SJCRH30 (cell line): ENCODE results near the gene TBX4. TPM values are rescaled to one million over a fixed set of nuclear protein-coding genes. Genes with fewer than 3 reads are reported as not detected.
"Not testable (repeated sequence)": the region's sequence is repeated elsewhere in the genome, so short reads cannot be mapped to it uniquely, and the experiment has no call there.

Experiments used
- DNase-seq, 2 experiments: peaks; one replicate each; pipeline ENCODE4 v3.0.0-alpha.2; 2015 to 2020
- H3K27ac ChIP-seq: fragments of 250-450 bp; sonication (Bioruptor Pico); 2 replicates; pipeline ENCODE4 v1.5.1; 2020; ENCODE audit warnings: mild to moderate bottlenecking, moderate library complexity
- H3K27me3 ChIP-seq: fragments of 250-450 bp; sonication (Bioruptor Pico); 2 replicates; pipeline ENCODE4 v1.5.1; 2020; ENCODE audit warnings: mild to moderate bottlenecking, moderate library complexity
- H3K36me3 ChIP-seq: fragments of 250-450 bp; sonication (Bioruptor Pico); 2 replicates; pipeline ENCODE4 v1.5.1; 2020; ENCODE audit warnings: mild to moderate bottlenecking, moderate library complexity
- H3K4me1 ChIP-seq: fragments of 250-450 bp; sonication (Bioruptor Pico); 2 replicates; pipeline ENCODE4 v1.5.1; 2020; ENCODE audit warnings: mild to moderate bottlenecking, moderate library complexity
- H3K4me3 ChIP-seq: fragments of 250-450 bp; sonication (Bioruptor Pico); 2 replicates; pipeline ENCODE4 v1.5.1; 2020; ENCODE audit warnings: mild to moderate bottlenecking, moderate library complexity
- H3K9me3 ChIP-seq: fragments of 250-450 bp; sonication (Bioruptor Pico); replicated peaks from 2 replicates; pipeline ENCODE4 v1.5.1; 2020; ENCODE audit warnings: mild to moderate bottlenecking, moderate library complexity
- total RNA-seq: library from RNA; depleted of rRNA; stranded (reverse); fragments of >200 nt; shearing (Covaris generic); gene quantifications from 2 replicates; pipeline ENCODE4 v1.2.3, GENCODE V29; 2014

The TBX4 gene
- total RNA-seq, 1 experiment from 2014 or later = 0.42 TPM

- no peaks in the 10 kb centered on the region for H3K27me3 ChIP-seq
- H3K27ac ChIP-seq = no peak overlapping the region
- H3K4me3 ChIP-seq = no peak overlapping the region
- DNase-seq = no peak
- H3K36me3 ChIP-seq = no peaks in the 10 kb centered on the region
- no peaks in the 10 kb centered on the region for H3K9me3 ChIP-seq
- no peaks in the 10 kb centered on the region for H3K4me1 ChIP-seq
These were observed 32.7 kb upstream of the TBX4 start for GRCh38 chr17:61419496-61420046.

GRCh38 chr17:61420052-61420451, 32.2 kb upstream of the TBX4 start:
- Histone ChIP-seq H3K4me3 (no peak overlapping the region), H3K4me1 (no peaks in the 10 kb centered on the region), H3K27me3 (no peaks in the 10 kb centered on the region), H3K9me3 (no peaks in the 10 kb centered on the region), H3K36me3 (no peaks in the 10 kb centered on the region), H3K27ac (no peak overlapping the region)
- DNase-seq = no peak

GRCh38 chr17:61420745-61421398, 31.4 kb upstream of the TBX4 start:
- no peaks in the 10 kb centered on the region for H3K27me3 ChIP-seq
- H3K36me3 ChIP-seq = no peaks in the 10 kb centered on the region
- DNase-seq = no peak
- H3K4me1 ChIP-seq = no peaks in the 10 kb centered on the region
- H3K4me3 ChIP-seq = no peak overlapping the region
- no peaks in the 10 kb centered on the region for H3K9me3 ChIP-seq
- no peak overlapping the region for H3K27ac ChIP-seq

GRCh38 chr17:61421460-61421859, 30.8 kb upstream of the TBX4 start:
- H3K9me3 ChIP-seq = no peaks in the 10 kb centered on the region
- no peak for DNase-seq
- H3K4me1 ChIP-seq = no peaks in the 10 kb centered on the region
- no peaks in the 10 kb centered on the region for H3K36me3 ChIP-seq
- H3K4me3 ChIP-seq = no peak overlapping the region
- no peak overlapping the region for H3K27ac ChIP-seq
- no peaks in the 10 kb centered on the region for H3K27me3 ChIP-seq

- no peak for DNase-seq
- H3K36me3 ChIP-seq = no peaks in the 10 kb centered on the region
- H3K9me3 ChIP-seq = no peaks in the 10 kb centered on the region
These were observed 30.0 kb upstream of the TBX4 start for GRCh38 chr17:61422116-61422799.

GRCh38 chr17:61422869-61423268, 29.4 kb upstream of the TBX4 start:
- no peak overlapping the region for H3K4me3 ChIP-seq
- no peaks in the 10 kb centered on the region for H3K27me3 ChIP-seq
- no peak for DNase-seq
- no peaks in the 10 kb centered on the region for H3K4me1 ChIP-seq
- H3K27ac ChIP-seq = no peak overlapping the region
- no peaks in the 10 kb centered on the region for H3K36me3 ChIP-seq
- H3K9me3 ChIP-seq = no peaks in the 10 kb centered on the region

More at GRCh38 chr17:61422116-61422799, 30.0 kb upstream of the TBX4 start:
- Histone ChIP-seq H3K27me3 (no peaks in the 10 kb centered on the region), H3K27ac (no peak overlapping the region), H3K4me3 (no peak overlapping the region), H3K4me1 (no peaks in the 10 kb centered on the region)

- no peak overlapping the region for H3K4me3 ChIP-seq
- peaks cover 6% of the 10 kb centered on the region; the same call in 1 of the 2 replicates for H3K9me3 ChIP-seq
- H3K36me3 ChIP-seq = no peaks in the 10 kb centered on the region
- H3K27ac ChIP-seq = no peak overlapping the region
- no peaks in the 10 kb centered on the region for H3K27me3 ChIP-seq
- DNase-seq = no peak
- no peaks in the 10 kb centered on the region for H3K4me1 ChIP-seq
These were observed 28.1 kb upstream of the TBX4 start for GRCh38 chr17:61423967-61424649.

GRCh38 chr17:61425682-61426481, 26.3 kb upstream of the TBX4 start:
- DNase-seq = peak; percentile 61 to 73
- Histone ChIP-seq H3K27me3 (no peaks in the 10 kb centered on the region), H3K9me3 (peaks cover 6% of the 10 kb centered on the region; the same call in 1 of the 2 replicates)

GRCh38 chr17:61426482-61427304, 25.5 kb upstream of the TBX4 start:
- Histone ChIP-seq H3K4me1 (no peaks in the 10 kb centered on the region), H3K27me3 (no peaks in the 10 kb centered on the region), H3K36me3 (no peaks in the 10 kb centered on the region), H3K9me3 (peaks cover 9% of the 10 kb centered on the region), H3K27ac (no peak overlapping the region), H3K4me3 (no peak overlapping the region)
- no peak for DNase-seq

More at GRCh38 chr17:61425682-61426481, 26.3 kb upstream of the TBX4 start:
- Histone ChIP-seq H3K4me1 (no peaks in the 10 kb centered on the region), H3K27ac (no peak overlapping the region), H3K4me3 (no peak overlapping the region), H3K36me3 (no peaks in the 10 kb centered on the region)

- H3K27me3 ChIP-seq = no peaks in the 10 kb centered on the region
- DNase-seq = no peak
- H3K27ac ChIP-seq = no peak overlapping the region
- no peaks in the 10 kb centered on the region for H3K4me1 ChIP-seq
- no peak overlapping the region for H3K4me3 ChIP-seq
- no peaks in the 10 kb centered on the region for H3K36me3 ChIP-seq
- peaks cover 11% of the 10 kb centered on the region for H3K9me3 ChIP-seq
These were observed 24.7 kb upstream of the TBX4 start for GRCh38 chr17:61427567-61427966.

GRCh38 chr17:61429274-61429673, 22.9 kb upstream of the TBX4 start:
- no peak overlapping the region for H3K4me3 ChIP-seq
- no peak overlapping the region for H3K27ac ChIP-seq
- no peaks in the 10 kb centered on the region for H3K36me3 ChIP-seq
- no peaks in the 10 kb centered on the region for H3K4me1 ChIP-seq
- H3K27me3 ChIP-seq = no peaks in the 10 kb centered on the region
- DNase-seq = no peak
- H3K9me3 ChIP-seq = peaks cover 11% of the 10 kb centered on the region

- not testable (repeated sequence) for H3K4me3 ChIP-seq, H3K27ac ChIP-seq, H3K36me3 ChIP-seq, H3K27me3 ChIP-seq, DNase-seq, H3K4me1 ChIP-seq
- peaks cover 11% of the 10 kb centered on the region for H3K9me3 ChIP-seq
These were observed 22.4 kb upstream of the TBX4 start for GRCh38 chr17:61429831-61430230.

- no peaks in the 10 kb centered on the region for H3K36me3 ChIP-seq
- H3K9me3 ChIP-seq = peaks cover 11% of the 10 kb centered on the region
- H3K4me3 ChIP-seq = no peak overlapping the region
- no peak for DNase-seq
- no peaks in the 10 kb centered on the region for H3K4me1 ChIP-seq
- H3K27ac ChIP-seq = no peak overlapping the region
- H3K27me3 ChIP-seq = no peaks in the 10 kb centered on the region
These were observed 20.5 kb upstream of the TBX4 start for GRCh38 chr17:61431594-61432311.
